D721Med (cell line): Measurements from ENCODE around the gene HPS1.

Source experiments
- DNase-seq: peaks from one replicate; pipeline ENCODE4 v3.0.0; 2011; ENCODE audit warnings: low spot score; ENCODE audit not compliant: insufficient read length
- FAIRE-seq: peaks from 2 replicates; lab custom pipeline; 2011; peaks lifted over from hg19 to GRCh38; lab: Jason Lieb, UNC
- CTCF ChIP-seq: IDR thresholded peaks from 2 replicates; pipeline ENCODE4 v1.5.1; 2012; ENCODE audit warnings: mild to moderate bottlenecking, control low read depth; ENCODE audit not compliant: insufficient read depth; ENCODE audit errors: missing control alignments

HPS1 gene

DNA sequence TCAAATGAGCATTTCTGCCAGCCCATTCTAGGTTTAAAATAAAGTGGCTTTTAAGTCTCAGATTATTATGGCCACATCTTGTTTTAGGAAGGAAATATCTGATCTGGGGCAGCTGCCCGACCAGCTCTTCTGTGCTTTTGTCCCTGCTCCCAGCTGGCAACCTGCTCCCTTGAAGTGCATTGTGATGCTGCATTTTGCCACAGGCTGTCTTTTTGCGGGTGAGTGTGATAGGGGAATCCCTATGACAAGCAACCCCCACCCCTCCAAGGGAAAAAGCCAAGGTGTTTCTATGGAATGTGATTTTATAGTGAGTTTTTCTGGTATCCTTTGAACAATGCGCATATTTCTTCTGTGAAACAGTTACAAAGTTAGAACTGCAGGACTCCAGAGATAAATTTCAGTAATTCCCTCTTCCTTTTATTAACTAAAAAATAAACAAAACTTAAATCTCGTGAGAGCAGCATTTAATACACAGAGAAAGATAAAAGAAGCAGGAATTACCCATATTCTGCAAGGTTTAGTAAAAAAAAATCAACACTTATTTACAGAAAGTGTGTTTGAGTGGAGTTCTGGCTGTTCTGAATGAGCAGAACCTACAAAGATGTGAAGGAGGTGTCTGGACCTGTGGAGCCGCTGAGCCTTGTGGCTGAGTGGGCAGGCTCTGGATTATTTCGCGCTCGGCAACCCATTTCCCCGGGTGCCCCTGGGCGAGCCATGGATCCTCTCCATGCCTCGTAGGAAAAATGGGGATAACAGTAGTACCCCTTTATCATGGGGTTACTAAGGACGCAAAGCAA, 10.1 kb upstream of the HPS1 start:
- TF ChIP-seq CTCF, result no peak

DNA sequence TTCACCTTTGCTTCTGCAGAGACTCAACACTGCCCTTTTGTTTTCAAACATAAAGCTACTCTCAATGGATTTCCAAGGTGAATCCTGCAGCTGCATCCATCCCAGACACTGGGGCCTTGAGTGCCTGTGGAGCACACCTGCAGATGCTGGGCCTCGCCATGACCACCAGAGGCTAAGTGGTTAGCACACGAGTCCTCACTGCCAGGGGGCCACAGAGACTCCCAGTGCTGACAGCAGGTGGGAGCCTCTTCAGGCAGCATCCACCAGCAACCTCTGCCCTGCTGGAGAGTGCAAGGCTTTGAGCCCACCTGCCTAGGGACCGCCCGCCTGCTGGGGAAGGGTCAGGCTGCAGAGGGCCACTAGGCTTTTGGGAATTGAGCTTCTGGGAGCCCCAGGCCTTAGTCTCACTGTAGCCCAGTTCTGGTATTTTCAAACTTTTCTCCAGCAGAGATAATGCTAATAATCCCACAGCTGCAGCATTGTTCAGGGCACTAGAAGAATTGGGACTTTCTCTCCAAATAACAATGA, 9.4 kb upstream of the HPS1 start:
- FAIRE-seq (no peak), DNase-seq (no peak)
- TF ChIP-seq CTCF, result no peak

More for the DNA sequence above, 10.1 kb upstream of the HPS1 start:
- FAIRE-seq, result no peak
- no peak for DNase-seq

DNA sequence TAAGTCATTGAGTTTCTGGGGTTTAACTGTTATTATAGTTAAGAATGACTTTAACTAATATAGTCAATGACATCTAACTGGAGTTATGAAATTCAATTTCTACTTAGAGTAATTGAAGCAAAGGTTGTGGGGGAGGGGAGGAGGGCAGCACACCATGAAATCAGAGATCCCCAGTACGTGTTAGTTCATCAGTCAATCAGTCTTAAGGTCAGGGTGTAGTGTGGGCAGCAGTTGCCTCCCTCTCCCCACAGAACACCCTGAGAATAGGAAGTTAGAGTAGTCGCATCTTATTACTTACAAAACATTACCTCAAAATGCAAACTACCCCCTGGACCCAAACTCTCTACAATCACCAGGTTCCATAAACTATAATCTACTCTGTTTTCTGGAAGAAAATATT, 7.0 kb upstream of the HPS1 start:
- DNase-seq, result no peak
- no peak for FAIRE-seq
- TF ChIP-seq CTCF, result no peak

DNA sequence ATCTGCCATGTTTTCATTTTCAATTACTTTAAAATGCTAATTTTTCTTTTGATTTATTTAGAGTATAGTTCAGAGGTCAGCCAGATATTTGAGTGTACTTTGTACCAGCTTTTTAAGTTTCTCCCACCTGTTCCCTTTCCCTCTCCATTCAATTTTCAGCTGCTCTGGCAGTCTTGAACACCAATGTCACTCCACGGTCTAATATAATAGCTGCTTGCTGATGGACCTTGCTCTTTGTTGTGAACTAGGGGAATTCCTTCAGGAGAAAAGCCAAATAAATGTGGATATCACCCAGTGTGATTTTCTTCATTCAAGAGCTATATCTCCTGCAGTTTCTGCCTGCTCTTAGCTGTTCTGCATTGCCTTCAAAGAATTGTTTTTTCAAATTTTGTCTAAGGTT, 3.9 kb upstream of the HPS1 start:
- DNase-seq (no peak), FAIRE-seq (no peak)
- TF ChIP-seq CTCF, result no peak

DNA sequence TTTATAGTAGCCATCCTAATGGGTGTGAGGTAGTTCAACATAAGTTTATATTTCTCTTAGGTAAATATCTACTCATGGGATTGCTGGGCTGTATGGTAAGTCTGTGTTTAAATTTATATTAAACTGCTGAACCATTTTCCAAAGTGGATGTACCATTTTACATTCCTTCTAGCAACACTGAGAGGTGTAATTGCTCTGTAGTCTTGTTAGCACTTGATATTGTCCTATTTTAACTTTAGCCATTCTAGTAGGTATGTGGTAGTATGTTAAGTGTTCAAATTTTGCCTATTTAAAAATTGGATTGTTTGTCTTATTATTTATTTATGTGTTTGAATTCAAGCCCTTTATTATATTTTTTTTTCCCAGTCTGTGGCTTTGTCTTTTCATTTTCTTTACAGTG, 2.6 kb upstream of the HPS1 start:
- no peak for TF ChIP-seq CTCF
- no peak for FAIRE-seq
- no peak for DNase-seq

DNA sequence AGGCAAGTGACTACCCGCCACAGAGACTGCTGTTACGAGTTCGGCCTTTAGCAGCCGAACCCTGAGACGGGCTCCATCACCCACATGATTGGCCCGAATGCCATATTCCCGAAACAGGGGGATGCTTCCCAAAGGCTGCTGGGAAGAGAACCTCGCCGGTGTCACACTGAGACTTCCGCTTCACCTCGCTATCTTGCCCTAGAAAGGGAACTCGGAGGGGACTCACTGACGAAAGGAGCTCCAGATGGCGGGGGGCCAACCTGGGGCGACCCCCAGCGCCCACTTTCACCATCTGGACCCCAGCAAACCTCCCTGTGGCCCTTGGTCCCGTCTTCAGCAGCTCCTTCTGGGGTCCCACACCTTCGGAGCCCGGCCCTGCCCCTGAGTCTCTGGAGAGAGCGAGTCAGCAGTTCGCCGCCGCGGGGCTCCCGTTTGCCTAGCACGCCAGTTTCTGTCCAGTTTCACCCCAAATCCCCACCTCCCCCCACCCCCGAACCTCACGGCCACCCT, 529 bp downstream of the HPS1 start:
- no peak for TF ChIP-seq CTCF
- no peak for DNase-seq
- no peak for FAIRE-seq
